ENCODE data around the gene COG2.
"Not testable (repeated sequence)": the region's sequence is repeated elsewhere in the genome, so short reads cannot be mapped to it uniquely, and the experiment has no call there.

COG2 gene

DNA sequence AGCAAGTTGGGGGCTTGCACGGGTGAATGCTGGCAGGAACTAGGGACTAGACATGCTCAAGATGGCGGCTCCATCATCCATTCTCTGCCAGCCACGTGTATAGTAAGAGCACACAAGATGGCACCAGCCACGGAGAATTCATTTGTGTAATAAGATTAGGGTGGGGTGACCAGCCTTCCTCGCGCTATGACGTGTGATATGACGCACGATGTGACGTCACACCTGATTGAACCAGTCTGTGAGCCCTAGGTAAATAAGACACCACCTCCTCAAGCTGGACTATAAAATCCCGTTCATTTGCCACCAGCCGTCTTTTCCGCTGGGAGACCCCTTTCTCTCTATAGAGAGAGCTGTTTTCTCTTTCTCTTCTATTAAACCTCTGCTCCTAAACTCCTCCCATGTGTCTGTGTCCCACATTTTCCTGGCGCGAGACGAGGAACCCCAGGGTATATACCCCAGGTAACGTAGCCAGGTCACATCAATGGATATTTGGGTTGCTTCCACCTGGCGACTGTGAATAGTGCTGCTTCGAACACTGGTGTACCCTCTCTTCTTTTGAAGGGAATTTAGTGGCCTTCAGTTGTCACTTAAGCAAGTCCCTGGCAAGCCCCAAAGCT is 18.1 kb upstream of the COG2 start:
- no peak for DNase-seq (ENCODE audit: low read depth in 2 of 2, low spot score in 1 of 2)

DNA sequence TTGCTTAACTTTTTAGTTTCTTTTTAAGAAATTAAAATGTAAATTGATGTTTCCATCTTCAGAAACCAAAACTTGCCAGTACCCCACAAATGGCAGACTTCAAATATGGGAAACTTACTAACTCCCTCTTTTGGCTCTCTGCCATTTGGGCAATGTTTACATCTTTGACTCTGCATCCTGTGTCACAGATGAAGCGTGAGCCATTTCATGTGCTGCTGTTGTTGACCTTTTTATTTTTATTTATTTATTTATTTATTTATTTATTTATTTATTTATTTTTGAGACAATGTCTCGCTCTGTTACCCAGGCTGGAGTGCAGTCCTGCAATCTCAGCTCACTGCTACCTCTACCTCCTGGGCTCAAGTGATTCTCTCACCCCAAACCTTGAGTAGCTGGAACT is 16.0 kb upstream of the COG2 start:
- no peak for DNase-seq (ENCODE audit: low read depth in 2 of 2, low spot score in 1 of 2)

DNA sequence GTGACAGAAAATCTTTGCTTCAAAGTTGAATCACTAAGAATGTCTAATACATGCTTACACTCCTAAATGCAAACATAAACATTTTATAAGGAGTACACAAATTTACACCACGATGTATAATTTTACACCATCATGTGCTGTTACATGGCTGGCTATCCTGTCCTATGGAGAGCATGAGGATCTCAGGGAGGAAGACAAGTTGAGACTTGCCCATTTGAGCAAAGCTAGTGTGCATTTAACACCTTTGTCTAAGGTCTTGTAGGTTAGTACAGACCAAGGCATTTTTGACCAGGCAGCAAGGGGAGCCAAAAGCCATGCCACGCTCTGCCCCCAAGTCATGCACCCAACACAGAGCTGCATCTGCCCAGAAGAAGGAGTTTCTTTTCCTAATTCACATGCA is 14.5 kb upstream of the COG2 start:
- no peak for DNase-seq (ENCODE audit: low read depth in 2 of 2, low spot score in 1 of 2)

DNA sequence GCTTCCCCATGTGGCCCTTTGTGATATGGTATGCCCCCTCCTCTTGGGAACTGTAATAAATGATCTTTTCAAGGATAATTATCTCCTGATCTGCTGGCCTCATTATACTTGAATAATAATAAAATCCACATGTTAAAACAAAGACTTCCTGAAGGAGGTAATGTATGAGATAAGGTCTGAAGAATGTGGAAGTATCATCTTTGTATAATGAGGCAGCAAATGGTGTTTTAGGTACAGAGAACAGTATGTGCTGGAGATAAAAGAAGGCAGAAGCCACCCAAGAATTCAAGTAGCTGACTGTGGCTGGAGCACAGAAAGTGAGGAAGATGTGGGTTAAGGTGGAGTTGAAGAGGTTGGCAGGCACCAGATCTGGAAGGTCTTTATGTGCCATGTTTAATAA is 12.8 kb upstream of the COG2 start:
- no peak for DNase-seq (ENCODE audit: low read depth in 2 of 2, low spot score in 1 of 2)

GRCh38 chr1:230631477-230631876 is 10.8 kb upstream of the COG2 start:
- no peak for DNase-seq (ENCODE audit: low read depth in 2 of 2, low spot score in 1 of 2)

GRCh38 chr1:230632273-230632873 is 9.9 kb upstream of the COG2 start:
- no peak for DNase-seq (ENCODE audit: low read depth in 2 of 2, low spot score in 1 of 2)

DNA sequence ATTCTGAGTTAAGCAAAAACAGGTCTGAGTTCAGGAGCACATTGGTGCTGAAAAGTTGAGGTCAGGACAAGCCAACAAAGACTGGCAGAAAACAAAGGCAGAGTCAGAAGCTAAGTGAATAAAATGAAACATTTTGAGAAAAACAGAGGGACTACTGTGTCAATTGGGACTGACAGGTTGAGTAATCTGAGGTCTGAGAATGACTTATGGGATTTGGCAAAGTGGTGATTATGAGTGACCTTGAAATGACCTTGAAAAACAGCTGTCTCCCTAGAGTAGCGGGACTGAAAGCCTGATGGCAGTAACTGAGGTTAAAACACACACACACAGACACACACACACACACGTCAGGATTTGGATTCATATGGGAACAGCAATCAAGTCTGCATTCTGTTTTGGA is 8.8 kb upstream of the COG2 start:
- DNase-seq (ENCODE audit: low read depth in 2 of 2, low spot score in 1 of 2): no peak

DNA sequence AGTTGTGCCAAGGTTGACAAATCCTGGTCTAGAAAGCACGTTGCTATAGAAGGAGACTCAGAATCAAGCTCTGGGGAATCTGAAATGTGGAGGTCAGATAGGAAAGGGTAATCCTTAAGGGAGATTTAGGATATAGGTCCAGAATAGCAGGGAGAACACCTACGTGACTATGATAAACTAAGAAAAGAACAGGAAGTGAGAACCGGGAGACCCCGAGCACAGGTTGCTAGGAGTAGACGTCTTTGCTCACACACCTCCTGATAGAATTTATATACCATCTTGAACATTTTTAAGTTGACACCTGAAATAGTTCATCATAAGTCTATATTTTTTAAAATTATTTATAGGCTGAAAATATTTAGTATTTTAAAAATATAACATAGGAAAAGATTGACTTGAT is 7.9 kb upstream of the COG2 start:
- DNase-seq (ENCODE audit: low read depth in 2 of 2, low spot score in 1 of 2): no peak

GRCh38 chr1:230636575-230637148 is 5.6 kb upstream of the COG2 start:
- no peak for DNase-seq (ENCODE audit: low read depth in 2 of 2, low spot score in 1 of 2)

- no peak for DNase-seq (ENCODE audit: low read depth in 2 of 2, low spot score in 1 of 2)
Measured at GRCh38 chr1:230639714-230640209, 2.5 kb upstream of the COG2 start.

DNA sequence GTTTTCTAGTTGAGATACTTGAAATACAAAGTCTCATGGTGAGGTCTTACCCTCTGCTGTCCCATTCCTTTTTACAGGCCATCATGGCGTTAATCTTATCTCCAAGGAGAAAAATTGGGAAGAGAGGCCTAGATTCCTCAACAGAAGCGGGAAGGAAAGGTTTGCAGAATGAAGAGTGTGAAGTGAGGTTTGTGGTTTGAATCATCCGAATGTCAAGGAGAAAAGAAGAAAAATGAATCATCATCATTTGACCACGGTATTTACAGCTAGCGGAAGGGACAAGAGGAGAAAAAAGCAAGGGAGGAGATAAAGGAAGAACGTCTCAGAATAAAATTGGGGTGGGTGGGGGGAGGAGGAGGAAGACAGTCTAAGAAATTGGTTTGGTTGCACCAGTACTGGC is 935 bp upstream of the COG2 start:
- DNase-seq (ENCODE audit: low read depth in 2 of 2, low spot score in 1 of 2): no peak

DNA sequence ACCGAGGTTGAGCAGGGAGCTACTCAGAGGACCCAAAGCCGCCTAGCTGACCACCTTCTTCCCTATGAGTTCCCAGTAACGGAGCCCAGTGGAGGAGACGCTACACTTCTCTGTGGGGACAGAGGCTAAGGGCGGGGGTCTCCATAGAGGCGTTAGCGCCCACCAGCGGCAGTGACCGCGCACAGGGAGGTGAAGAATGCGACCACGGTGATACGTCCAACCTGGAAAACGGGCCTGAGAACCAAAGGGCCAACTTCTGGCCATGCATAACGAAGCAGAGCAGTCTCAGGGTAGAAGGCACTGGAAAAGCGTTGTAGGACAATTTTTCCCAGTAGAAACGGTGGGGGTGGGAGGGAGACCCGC is 400 bp upstream of the COG2 start:
- no peak for DNase-seq (ENCODE audit: low read depth in 2 of 2, low spot score in 1 of 2)

GRCh38 chr1:230643908-230644307 is 1.6 kb downstream of the COG2 start:
- no peak for DNase-seq (ENCODE audit: low read depth in 2 of 2, low spot score in 1 of 2)

DNA sequence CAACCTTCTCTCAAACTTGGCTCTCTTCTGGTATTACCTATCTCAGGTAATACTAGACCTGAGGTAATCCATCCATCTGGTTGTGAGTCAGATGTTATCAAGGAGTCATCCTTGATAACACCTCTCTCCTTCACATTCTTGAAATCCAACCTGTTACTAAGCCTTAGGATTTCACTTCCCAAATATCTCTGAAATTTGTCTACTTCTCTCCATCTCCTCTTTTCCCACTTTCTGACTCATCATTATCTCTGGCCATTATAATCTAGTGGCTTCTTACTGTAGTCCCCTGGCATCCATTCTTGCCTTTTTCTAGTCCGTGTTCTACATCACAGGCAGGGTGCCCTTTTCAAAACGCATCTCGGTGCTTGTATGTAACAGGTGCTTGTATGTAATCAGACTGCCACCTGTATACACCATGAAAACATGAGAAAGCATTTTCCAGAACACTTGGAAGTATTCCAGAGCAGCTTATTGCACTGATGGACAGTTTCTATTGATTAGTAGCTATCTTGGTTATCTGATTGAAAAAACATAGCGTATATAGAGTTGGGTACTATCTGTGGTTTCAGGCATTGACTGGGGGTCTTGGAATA is 4.5 kb downstream of the COG2 start:
- no peak for DNase-seq (ENCODE audit: low read depth in 2 of 2, low spot score in 1 of 2)

DNA sequence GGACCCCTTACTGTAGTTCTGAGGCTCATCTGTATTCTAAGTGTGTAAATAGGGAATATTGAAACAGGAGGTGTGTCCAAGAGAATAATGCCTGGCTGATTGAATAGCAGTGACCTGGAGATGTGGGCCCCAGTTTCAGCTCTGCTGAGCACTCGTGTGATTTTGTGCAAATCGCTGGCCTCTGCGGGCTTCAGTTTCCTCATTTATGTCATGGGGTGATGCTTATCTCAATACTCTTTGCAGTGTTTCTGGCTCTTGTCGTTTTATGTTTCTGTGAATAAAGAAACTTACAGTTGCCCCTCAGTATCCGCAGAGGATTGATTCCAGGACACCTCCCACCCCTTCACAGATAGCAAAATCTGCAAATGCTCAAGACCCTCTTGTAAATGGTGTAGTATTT is 5.0 kb downstream of the COG2 start:
- DNase-seq (ENCODE audit: low read depth in 2 of 2, low spot score in 1 of 2): no peak

DNA sequence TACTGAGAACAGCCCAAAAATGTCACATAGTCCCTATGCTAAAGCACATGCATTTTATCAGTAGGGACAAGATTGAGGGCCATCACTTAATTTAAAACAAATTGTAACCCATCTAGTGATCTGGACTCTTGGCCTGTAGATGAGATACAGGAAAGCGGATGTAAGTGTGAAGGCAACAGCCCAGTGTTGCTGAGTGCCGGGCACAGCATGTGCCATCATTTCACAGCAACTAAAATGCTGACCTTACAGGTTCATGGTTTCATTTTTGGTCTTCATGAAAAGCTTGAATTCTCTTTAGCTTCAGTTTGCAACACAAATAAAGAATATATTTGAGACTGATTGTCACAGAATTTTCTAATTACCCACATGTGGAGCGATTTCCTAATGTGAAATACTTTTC is 5.8 kb downstream of the COG2 start:
- no peak for DNase-seq (ENCODE audit: low read depth in 2 of 2, low spot score in 1 of 2)

GRCh38 chr1:230650300-230650699 is 8.0 kb downstream of the COG2 start:
- no peak for DNase-seq (ENCODE audit: low read depth in 2 of 2, low spot score in 1 of 2)

- no peak for DNase-seq (ENCODE audit: low read depth in 2 of 2, low spot score in 1 of 2)
Measured at GRCh38 chr1:230651235-230651634, 9.0 kb downstream of the COG2 start.

DNA sequence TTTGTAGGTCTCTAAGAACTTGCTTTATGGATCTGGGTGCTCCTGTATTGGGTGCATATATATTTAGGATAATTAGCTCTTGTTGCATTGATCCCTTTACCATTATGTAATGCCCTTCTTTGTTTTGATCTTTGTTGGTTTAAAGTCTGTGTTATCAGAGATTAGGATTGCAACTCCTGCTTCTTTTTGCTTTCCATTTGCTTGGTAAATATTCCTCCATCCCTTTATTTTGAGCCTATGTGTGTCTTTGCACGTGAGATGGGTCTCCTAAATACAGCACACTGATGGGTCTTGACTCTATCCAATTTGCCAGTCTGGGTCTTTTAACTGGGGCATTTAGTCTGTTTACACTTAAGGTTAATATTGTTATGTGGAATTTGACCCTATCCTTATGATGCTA is 14.4 kb downstream of the COG2 start:
- DNase-seq (ENCODE audit: low read depth in 2 of 2, low spot score in 1 of 2): not testable (repeated sequence)

- DNase-seq (ENCODE audit: low read depth in 2 of 2, low spot score in 1 of 2): not testable (repeated sequence)
Measured at GRCh38 chr1:230658103-230658502, 15.8 kb downstream of the COG2 start.

- no peak for DNase-seq (ENCODE audit: low read depth in 2 of 2, low spot score in 1 of 2)
Measured at GRCh38 chr1:230658691-230659090, 16.4 kb downstream of the COG2 start.

DNA sequence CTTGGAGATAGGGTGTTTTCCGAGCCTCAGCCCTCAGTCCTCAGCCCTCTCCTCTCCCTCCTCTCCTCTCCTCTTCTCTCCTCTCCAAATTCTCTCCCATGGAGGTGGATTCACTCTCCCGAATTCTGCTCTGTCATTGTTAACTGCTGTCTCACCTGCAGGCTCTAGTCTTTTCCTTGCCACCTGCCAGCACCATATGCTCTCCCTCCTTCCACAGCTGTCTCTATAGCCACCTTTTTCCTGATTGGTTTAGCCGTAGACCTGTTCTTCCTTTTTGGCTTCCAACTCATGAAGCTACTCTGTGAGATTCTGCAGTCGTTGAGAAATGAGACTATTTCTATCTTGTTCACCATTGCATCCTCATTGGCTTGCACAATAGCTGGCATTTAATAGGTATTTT is 19.7 kb downstream of the COG2 start:
- DNase-seq (ENCODE audit: low read depth in 2 of 2, low spot score in 1 of 2): no peak

DNA sequence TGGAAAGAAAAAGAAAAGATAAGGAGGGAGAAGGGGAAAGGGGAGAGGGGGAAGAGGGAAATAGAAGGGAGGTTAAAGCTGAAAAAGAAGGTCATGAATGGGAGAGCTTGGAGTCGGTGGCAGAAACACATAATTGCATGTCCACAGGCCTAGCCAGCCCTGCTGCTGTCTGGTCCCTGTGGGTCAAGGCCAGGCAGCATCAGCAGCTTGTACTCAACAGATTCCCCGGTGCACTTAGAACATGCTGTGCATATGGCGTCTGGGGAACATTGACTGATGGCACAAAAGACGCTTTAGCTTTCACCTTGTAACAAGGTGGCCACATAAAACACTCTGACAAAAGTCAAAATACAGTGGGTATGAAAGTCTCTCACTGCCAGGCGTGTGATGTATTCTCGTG is 25.9 kb downstream of the COG2 start:
- DNase-seq (ENCODE audit: low read depth in 2 of 2, low spot score in 1 of 2): no peak

Measured in stimulated activated CD8-positive, alpha-beta memory T cell treated with anti-CD3 and anti-CD28 coated beads, Interleukin-4, amount 100 ng/mL, for 4 hours (primary cell).